Measurements from ENCODE around the gene IDH3A. TPM values are rescaled to one million over a fixed set of nuclear protein-coding genes. Genes with fewer than 3 reads are reported as not detected.
A peak's percentile ranks its signal among the peaks of the same experiment; 100 is the strongest.

Gene IDH3A
- total RNA-seq, 6 experiments from 2014 or later = 67.3 to 82.1 (median 78.3) TPM

GRCh38 chr15:78140292-78140691 is 8.9 kb upstream of the IDH3A start:
- no peaks in the 10 kb centered on the region for H3K4me1 Mint-ChIP-seq (ENCODE audit: low read depth)
- H3K9me3 Mint-ChIP-seq = no peaks in the 10 kb centered on the region
- no peak for DNase-seq
- H3K36me3 Mint-ChIP-seq (ENCODE audit: low read depth) = no peaks in the 10 kb centered on the region
- H3K4me3 Mint-ChIP-seq = no peak overlapping the region
- peaks cover 13% of the 10 kb centered on the region for H3K27me3 Mint-ChIP-seq (ENCODE audit: insufficient read depth)
- no peak; the same call in 1 of the 2 replicates for TF ChIP-seq CTCF (IDR thresholded peaks at IDR 0.05)
- H3K27ac Mint-ChIP-seq = no peak overlapping the region

DNA sequence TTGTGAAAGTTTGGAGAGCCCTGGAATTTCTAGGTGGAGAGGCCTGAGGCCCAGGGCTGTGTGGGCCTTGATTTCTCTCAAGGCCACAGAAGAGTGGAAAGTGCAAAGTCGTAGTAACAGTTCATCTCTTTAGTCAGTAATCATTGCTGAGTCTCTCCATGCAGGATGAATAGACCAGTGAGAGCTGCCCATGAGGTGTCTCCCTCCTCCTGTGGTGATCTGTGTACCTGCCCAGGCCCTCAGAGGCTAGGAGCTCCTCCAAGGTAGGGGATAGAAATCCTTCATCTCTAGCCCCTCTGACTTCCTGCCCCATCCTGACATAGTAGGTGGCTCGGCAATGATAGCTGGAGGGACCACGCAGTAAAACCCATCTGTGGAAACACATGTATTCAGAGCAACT is 6.8 kb upstream of the IDH3A start:
- no peak overlapping the region for H3K27ac Mint-ChIP-seq
- no peak for TF ChIP-seq CTCF (IDR thresholded peaks at IDR 0.05)

DNA sequence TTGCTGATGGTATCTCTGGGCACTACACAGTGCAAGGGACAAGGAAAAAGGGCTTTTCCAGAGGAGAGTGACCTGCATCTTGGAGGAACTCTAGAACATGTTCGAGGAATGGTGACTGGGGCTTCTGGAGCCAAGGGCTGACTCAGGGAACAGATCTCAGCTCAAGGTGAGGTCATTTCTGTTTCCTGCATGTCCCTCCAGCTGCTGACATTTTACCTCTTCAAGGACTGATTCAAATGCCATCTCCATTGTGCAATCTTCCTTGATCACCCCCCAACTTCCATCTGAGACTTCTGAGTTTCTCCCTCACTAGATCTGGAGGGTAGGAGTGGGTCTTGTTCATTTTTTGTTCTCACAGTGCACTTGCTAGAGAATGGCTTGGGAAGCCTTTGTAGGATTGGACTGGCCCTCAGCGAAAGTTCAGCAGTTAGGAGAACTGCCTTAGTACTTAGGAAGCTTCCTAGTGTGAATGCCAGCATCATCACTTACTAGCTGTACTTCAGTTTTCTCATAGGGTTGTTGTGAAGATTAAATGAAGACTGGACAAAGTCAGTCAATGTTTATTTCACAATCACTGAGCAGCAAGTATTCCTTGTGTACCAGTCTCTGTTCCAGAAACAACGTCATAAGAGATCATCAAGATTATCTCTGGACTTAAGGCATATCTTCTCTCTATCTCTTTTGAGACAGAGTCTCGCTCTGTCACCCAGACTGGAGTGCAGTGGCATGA is 2.6 kb upstream of the IDH3A start:
- Mint-ChIP-seq H3K9me3 (no peaks in the 10 kb centered on the region), H3K4me1 (ENCODE audit: low read depth) (peaks cover 38% of the 10 kb centered on the region), H3K27ac (no peak overlapping the region), H3K4me3 (no peak overlapping the region), H3K27me3 (ENCODE audit: insufficient read depth) (no peaks in the 10 kb centered on the region; the same call in none of the 2 replicates), H3K36me3 (ENCODE audit: low read depth) (no peaks in the 10 kb centered on the region)
- no peak for DNase-seq
- TF ChIP-seq CTCF (IDR thresholded peaks at IDR 0.05) = no peak

More for the DNA sequence above, 6.8 kb upstream of the IDH3A start:
- Mint-ChIP-seq H3K4me1 (ENCODE audit: low read depth) (peaks cover 9% of the 10 kb centered on the region), H3K4me3 (no peak overlapping the region), H3K27me3 (ENCODE audit: insufficient read depth) (peaks cover 9% of the 10 kb centered on the region), H3K36me3 (ENCODE audit: low read depth) (no peaks in the 10 kb centered on the region), H3K9me3 (no peaks in the 10 kb centered on the region)
- DNase-seq = no peak

- H3K9me3 Mint-ChIP-seq = no peaks in the 10 kb centered on the region
- DNase-seq = no peak
- TF ChIP-seq CTCF (IDR thresholded peaks at IDR 0.05) = no peak
- H3K27me3 Mint-ChIP-seq (ENCODE audit: insufficient read depth) = no peaks in the 10 kb centered on the region; the same call in none of the 2 replicates
- H3K4me1 Mint-ChIP-seq (ENCODE audit: low read depth) = peaks cover 40% of the 10 kb centered on the region
- H3K36me3 Mint-ChIP-seq (ENCODE audit: low read depth) = 0 out of 2 replicates have a peak, but pooled peaks cover 1% of the 10 kb centered on the region
- H3K27ac Mint-ChIP-seq = peak overlapping the region; percentile 10; the same call in 1 of the 2 replicates
- H3K4me3 Mint-ChIP-seq = peak overlapping the region; percentile 56
Observed at GRCh38 chr15:78147566-78147965, 1.6 kb upstream of the IDH3A start.

DNA sequence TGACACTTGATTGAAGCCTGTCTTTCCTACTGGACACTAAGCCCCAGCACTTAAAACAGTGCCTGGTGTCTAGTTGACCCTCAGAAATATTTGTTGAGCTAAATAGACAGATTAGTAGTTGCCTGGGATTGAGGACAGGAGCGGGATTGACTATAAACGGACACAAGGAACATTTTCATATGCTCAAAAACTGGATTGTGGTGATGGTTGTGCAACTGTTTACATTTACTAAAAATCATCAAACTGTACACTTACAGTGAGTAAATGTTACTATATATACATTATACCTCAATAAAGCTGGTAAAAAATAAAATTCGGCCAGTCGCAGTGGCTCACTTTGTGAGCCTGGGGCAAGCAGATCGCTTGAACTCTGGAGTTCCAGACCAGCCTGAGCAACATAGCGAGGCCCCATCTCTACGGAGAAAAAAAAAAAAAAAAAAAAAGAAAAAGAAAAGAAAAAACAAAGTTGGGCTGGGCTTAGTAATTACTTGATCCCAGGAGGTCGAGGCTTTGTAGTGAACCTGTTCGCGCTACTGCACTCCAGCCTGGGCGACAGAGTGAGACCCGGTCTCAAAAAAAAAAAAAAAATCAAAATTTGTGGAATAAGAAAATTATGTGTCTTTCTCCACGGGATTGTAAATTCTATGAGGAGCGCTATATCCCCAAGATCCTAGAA is 632 bp upstream of the IDH3A start:
- no peaks in the 10 kb centered on the region for H3K9me3 Mint-ChIP-seq

More for the DNA sequence above, 632 bp upstream of the IDH3A start:
- no peak for TF ChIP-seq CTCF (IDR thresholded peaks at IDR 0.05)
- Mint-ChIP-seq H3K4me3 (peak overlapping the region; percentile 95), H3K27ac (peak overlapping the region; percentile 92), H3K4me1 (ENCODE audit: low read depth) (peaks cover 49% of the 10 kb centered on the region), H3K36me3 (ENCODE audit: low read depth) (0 out of 2 replicates have a peak, but pooled peaks cover 10% of the 10 kb centered on the region), H3K27me3 (ENCODE audit: insufficient read depth) (no peaks in the 10 kb centered on the region; the same call in none of the 2 replicates)
- no peak for DNase-seq
